Caco-2 (cell line): ENCODE measurements around the gene WDR27. TPM values are rescaled to one million over a fixed set of nuclear protein-coding genes. Genes with fewer than 3 reads are reported as not detected.

Source experiments
- BruUV-seq: library from RNA; stranded (reverse); fragments of 400-500 nt; replicated peaks from 2 replicates; lab custom pipeline; 2021; lab: Mats Ljungman, UMichigan
- CTCF ChIA-PET: fragments of 300-600 bp; sonication (Branson Sonifier 250); formaldehyde crosslinking; loops from one replicate; lab custom pipeline; 2022; ENCODE audit warnings: antibody characterized with exemption; lab: Charles Lee
- POLR2A ChIA-PET: fragments of 300-600 bp; sonication (Branson Sonifier 250); formaldehyde crosslinking; loops from one replicate; lab custom pipeline; 2022; ENCODE audit warnings: antibody characterized with exemption; lab: Charles Lee
- DNase-seq, 2 experiments: peaks; one replicate each; pipeline versions ENCODE4 v3.0.0 to v3.0.0-alpha.2; 2020 to 2022
- H3K27me3 ChIP-seq: replicated peaks from 2 replicates; pipeline ENCODE4 v1.6.0; 2011; ENCODE audit warnings: low read length; ENCODE audit not compliant: control insufficient read depth, insufficient read depth
- H3K36me3 ChIP-seq: 2 replicates; pipeline ENCODE4 v1.5.1; 2011; ENCODE audit warnings: low read length; ENCODE audit not compliant: control insufficient read depth, insufficient read depth
- H3K4me1 ChIP-seq: fragments of 250-450 bp; sonication (Bioruptor Pico); 2 replicates; pipeline ENCODE4 v1.5.1; 2020; ENCODE audit warnings: mild to moderate bottlenecking
- H3K4me3 ChIP-seq: 2 replicates; pipeline ENCODE4 v1.5.1; 2011; ENCODE audit warnings: low read depth, mild to moderate bottlenecking, control low read depth, low read length
- H3K9me3 ChIP-seq: fragments of 250-450 bp; sonication (Bioruptor Pico); 2 replicates; pipeline ENCODE4 v1.5.1; 2020; ENCODE audit warnings: mild to moderate bottlenecking, moderate library complexity
- H3K27ac Mint-ChIP-seq: one replicate; pipeline ENCODE4 v1.8.0; 2022; ENCODE audit warnings: mixed read lengths; ENCODE audit not compliant: unreplicated experiment
- H3K27me3 Mint-ChIP-seq: one replicate; pipeline ENCODE4 v1.8.0; 2022; ENCODE audit warnings: mixed read lengths; ENCODE audit not compliant: insufficient read depth, unreplicated experiment
- H3K36me3 Mint-ChIP-seq: one replicate; pipeline ENCODE4 v1.8.0; 2022; ENCODE audit warnings: mild to moderate bottlenecking, mixed read lengths; ENCODE audit not compliant: insufficient read depth, unreplicated experiment
- H3K4me1 Mint-ChIP-seq: one replicate; pipeline ENCODE4 v1.8.0; 2022; ENCODE audit warnings: low read depth, mixed read lengths; ENCODE audit not compliant: unreplicated experiment
- H3K4me3 Mint-ChIP-seq: one replicate; pipeline ENCODE4 v1.8.0; 2022; ENCODE audit warnings: mild to moderate bottlenecking, moderate library complexity, mixed read lengths; ENCODE audit not compliant: unreplicated experiment
- H3K9me3 Mint-ChIP-seq: one replicate; pipeline ENCODE4 v1.8.0; 2022; ENCODE audit warnings: mixed read lengths; ENCODE audit not compliant: unreplicated experiment
- CTCF ChIP-seq, 2 experiments: fragments of 200-600 bp in 1 of 2; IDR thresholded peaks; 1 replicate in 1 of 2; 2 replicates in 1 of 2; pipeline versions ENCODE4 v1.5.1 to v1.8.0; 2011 to 2022; ENCODE audit warnings: antibody characterized with exemption in 1 of 2, control low read depth in 1 of 2, inconsistent platforms in 1 of 2, low read depth in 1 of 2, low read length in 1 of 2, mild to moderate bottlenecking in 1 of 2, moderate library complexity in 1 of 2; ENCODE audit not compliant: insufficient read depth in 1 of 2, severe bottlenecking in 1 of 2, unreplicated experiment in 1 of 2
- intact Hi-C: fragments of 100-400 bp; cut with micrococcal nuclease; formaldehyde crosslinking; loops from one replicate; pipeline ENCODE4 v1.10.0; 2022; ENCODE audit not compliant: unreplicated experiment
- total RNA-seq: library from RNA; stranded (reverse); gene quantifications from 2 replicates; pipeline ENCODE4 v1.2.3, GENCODE V29; 2022

Gene WDR27
- total RNA-seq, 1 experiment from 2014 or later, result 62.9 TPM

- Mint-ChIP-seq H3K4me1 (peaks cover 6% of the 10 kb centered on the region), H3K4me3 (no peak overlapping the region), H3K27me3 (no peaks in the 10 kb centered on the region), H3K9me3 (no peaks in the 10 kb centered on the region), H3K27ac (no peak overlapping the region), H3K36me3 (peaks cover 4% of the 10 kb centered on the region)
- Histone ChIP-seq H3K9me3 (no peaks in the 10 kb centered on the region), H3K4me3 (no peak overlapping the region), H3K27me3 (no peaks in the 10 kb centered on the region), H3K4me1 (no peaks in the 10 kb centered on the region; the same call in 1 of the 2 replicates), H3K36me3 (no peaks in the 10 kb centered on the region; the same call in 1 of the 2 replicates)
- no peak for DNase-seq
- POLR2A ChIA-PET, result no interaction called here
- no peak for TF ChIP-seq CTCF (IDR thresholded peaks at IDR 0.05; ENCODE audit: insufficient read depth in 1 of 2, low read depth in 1 of 2, low read length in 1 of 2, severe bottlenecking in 1 of 2, unreplicated experiment in 1 of 2)
- BruUV-seq, result no TSS peak
- intact Hi-C loops, result loop anchor here (2.0 kb wide), 1 partner anchor 682 kb away; no protein-coding TSS in a partner anchor
- CTCF ChIA-PET, result no interaction called here
These were observed 63.4 kb downstream of the WDR27 start for GRCh38 chr6:169638388-169638787.

GRCh38 chr6:169635345-169635744 lies 66.5 kb downstream of the WDR27 start:
- no TSS peak for BruUV-seq
- intact Hi-C loops, result no loop called here
- DNase-seq, result no peak

GRCh38 chr6:169632841-169633240 lies 69.0 kb downstream of the WDR27 start:
- CTCF ChIA-PET, result no interaction called here

More at GRCh38 chr6:169635345-169635744, 66.5 kb downstream of the WDR27 start:
- POLR2A ChIA-PET, result no interaction called here
- H3K9me3 Mint-ChIP-seq, result no peaks in the 10 kb centered on the region
- no peaks in the 10 kb centered on the region for H3K27me3 Mint-ChIP-seq
- no peaks in the 10 kb centered on the region for H3K36me3 ChIP-seq
- no peak overlapping the region for H3K4me3 ChIP-seq
- CTCF ChIA-PET, result no interaction called here
- TF ChIP-seq CTCF (IDR thresholded peaks at IDR 0.05; ENCODE audit: insufficient read depth in 1 of 2, low read depth in 1 of 2, low read length in 1 of 2, severe bottlenecking in 1 of 2, unreplicated experiment in 1 of 2), result no peak
- H3K36me3 Mint-ChIP-seq, result no peaks in the 10 kb centered on the region
- no peaks in the 10 kb centered on the region for H3K9me3 ChIP-seq
- peaks cover 3% of the 10 kb centered on the region; the same call in 1 of the 2 replicates for H3K4me1 ChIP-seq
- H3K4me3 Mint-ChIP-seq, result no peak overlapping the region
- no peaks in the 10 kb centered on the region for H3K27me3 ChIP-seq
- H3K4me1 Mint-ChIP-seq, result peaks cover 6% of the 10 kb centered on the region
- H3K27ac Mint-ChIP-seq, result no peak overlapping the region

More at GRCh38 chr6:169632841-169633240, 69.0 kb downstream of the WDR27 start:
- no peaks in the 10 kb centered on the region for H3K36me3 Mint-ChIP-seq
- no peaks in the 10 kb centered on the region for H3K9me3 Mint-ChIP-seq
- H3K4me1 Mint-ChIP-seq, result peaks cover 6% of the 10 kb centered on the region
- no peak for TF ChIP-seq CTCF (IDR thresholded peaks at IDR 0.05; ENCODE audit: insufficient read depth in 1 of 2, low read depth in 1 of 2, low read length in 1 of 2, severe bottlenecking in 1 of 2, unreplicated experiment in 1 of 2)
- POLR2A ChIA-PET, result no interaction called here
- Histone ChIP-seq H3K27me3 (no peaks in the 10 kb centered on the region), H3K4me1 (peaks cover 3% of the 10 kb centered on the region; the same call in 1 of the 2 replicates), H3K4me3 (no peak overlapping the region), H3K36me3 (no peaks in the 10 kb centered on the region), H3K9me3 (no peaks in the 10 kb centered on the region)
- H3K27ac Mint-ChIP-seq, result no peak overlapping the region
- DNase-seq, result no peak
- H3K4me3 Mint-ChIP-seq, result no peak overlapping the region
- intact Hi-C loops, result no loop called here
- no peaks in the 10 kb centered on the region for H3K27me3 Mint-ChIP-seq
- BruUV-seq, result no TSS peak
